Stimulated activated CD4-positive, alpha-beta T cell treated with anti-CD3 and anti-CD28 coated beads, Interleukin-4, amount 100 ng/mL, for 1 hour (primary cell): ENCODE data around the gene ANKRD40CL.
A peak's percentile ranks its signal among the peaks of the same experiment; 100 is the strongest.

Experiments
- DNase-seq: peaks from one replicate; pipeline ENCODE4 v3.0.0-alpha.2; 2020

Gene ANKRD40CL

GRCh38 chr17:50785946-50786570, 18.7 kb upstream of the ANKRD40CL start:
- no peak for DNase-seq

GRCh38 chr17:50785126-50785525, 17.8 kb upstream of the ANKRD40CL start:
- DNase-seq = no peak

- DNase-seq = no peak
Measured at GRCh38 chr17:50783905-50784304, 16.6 kb upstream of the ANKRD40CL start.

GRCh38 chr17:50783193-50783660, 15.9 kb upstream of the ANKRD40CL start:
- peak; percentile 80 for DNase-seq

- DNase-seq = no peak
Measured at GRCh38 chr17:50781167-50781566, 13.8 kb upstream of the ANKRD40CL start.

- no peak for DNase-seq
Measured at GRCh38 chr17:50779747-50780353, 12.5 kb upstream of the ANKRD40CL start.

GRCh38 chr17:50778988-50779387, 11.7 kb upstream of the ANKRD40CL start:
- no peak for DNase-seq

- no peak for DNase-seq
Measured at GRCh38 chr17:50778471-50778870, 11.2 kb upstream of the ANKRD40CL start.

- DNase-seq = no peak
Measured at GRCh38 chr17:50775926-50776325, 8.6 kb upstream of the ANKRD40CL start.

- no peak for DNase-seq
Measured at GRCh38 chr17:50774225-50774803, 7.0 kb upstream of the ANKRD40CL start.

GRCh38 chr17:50771991-50772785, 4.9 kb upstream of the ANKRD40CL start:
- no peak for DNase-seq

- no peak for DNase-seq
Measured at GRCh38 chr17:50770346-50770745, 3.0 kb upstream of the ANKRD40CL start.

GRCh38 chr17:50769884-50770283, 2.6 kb upstream of the ANKRD40CL start:
- no peak for DNase-seq

- no peak for DNase-seq
Measured at GRCh38 chr17:50768346-50768761, 1.0 kb upstream of the ANKRD40CL start.

- no peak for DNase-seq
Measured at GRCh38 chr17:50767030-50767429, 288 bp downstream of the ANKRD40CL start.

- DNase-seq = no peak
Measured at GRCh38 chr17:50766222-50767023, 895 bp downstream of the ANKRD40CL start.

- no peak for DNase-seq
Measured at GRCh38 chr17:50765454-50766221, 1.7 kb downstream of the ANKRD40CL start.

- no peak for DNase-seq
Measured at GRCh38 chr17:50764734-50765149, 2.6 kb downstream of the ANKRD40CL start.

- no peak for DNase-seq
Measured at GRCh38 chr17:50763716-50764475, 3.4 kb downstream of the ANKRD40CL start.

- DNase-seq = no peak
Measured at GRCh38 chr17:50762177-50762576, 5.1 kb downstream of the ANKRD40CL start.

- no peak for DNase-seq
Measured at GRCh38 chr17:50758989-50759544, 8.3 kb downstream of the ANKRD40CL start.
